K562 (cell line): Measurements from ENCODE around the gene AIG1. TPM values are rescaled to one million over a fixed set of nuclear protein-coding genes. Genes with fewer than 3 reads are reported as not detected.

Experiments
- ATAC-seq: fragments of 200-7000 bp; cut with Tn5 transposase; 3 replicates; pipeline ENCODE4 v1.9.1; 2020; ENCODE audit warnings: moderate library complexity
- BruUV-seq: library from RNA; stranded (reverse); fragments of 400-500 nt; replicated peaks from 2 replicates; lab custom pipeline; 2021; lab: Mats Ljungman, UMichigan
- CTCF ChIA-PET: fragments of 300-600 bp; formaldehyde crosslinking; extraction: SDS; loops from one replicate; lab custom pipeline; 2021; ENCODE audit warnings: low intra/inter-chr PET ratio; lab: Yijun Ruan, JAX
- POLR2A ChIA-PET: fragments of 300-600, 350-650 bp; sonication (Branson Sonifier 250); formaldehyde crosslinking; extraction: SDS; loops from one replicate; lab custom pipeline; 2021; ENCODE audit warnings: antibody characterized with exemption, inconsistent platforms; lab: Yijun Ruan, JAX
- DNase-seq, 4 experiments: peaks; one replicate each; pipeline versions ENCODE4 v3.0.0 to v3.0.0-alpha.2; 2011 to 2018; ENCODE audit warnings: low spot score in 3 of 4, mixed read lengths in 3 of 4; ENCODE audit errors: extremely low read depth in 1 of 4
- FAIRE-seq: peaks from 2 replicates; lab custom pipeline; 2011; peaks lifted over from hg19 to GRCh38; lab: Jason Lieb, UNC
- H2AFZ ChIP-seq: 2 replicates; pipeline ENCODE4 v1.6.0; 2011; ENCODE audit warnings: low read depth, low read length, control low read depth, inconsistent platforms
- H3K27ac ChIP-seq: fragments of 200-600 bp; 3 replicates; pipeline ENCODE4 v1.8.0; 2011; ENCODE audit warnings: low read depth, mild to moderate bottlenecking, control low read depth, inconsistent platforms, low read length, moderate library complexity, mixed read lengths; ENCODE audit errors: extremely low read depth
- H3K27me3 ChIP-seq, 2 experiments: fragments of 300-600 bp in 1 of 2; 2 replicates in 1 of 2; 3 replicates in 1 of 2; pipeline versions ENCODE4 v1.6.0 to v1.8.0; 2011; ENCODE audit warnings: inconsistent platforms in 2 of 2, low read length in 2 of 2, mild to moderate bottlenecking in 1 of 2, mixed read lengths in 1 of 2, moderate library complexity in 1 of 2; ENCODE audit not compliant: control insufficient read depth in 2 of 2, insufficient read depth in 2 of 2
- H3K36me3 ChIP-seq: fragments of 300-600 bp; 3 replicates; pipeline ENCODE4 v1.8.0; 2011; ENCODE audit warnings: mild to moderate bottlenecking, low read length, inconsistent platforms; ENCODE audit not compliant: control insufficient read depth, insufficient read depth
- H3K4me1 ChIP-seq, 2 experiments: fragments of 200-600 bp in 1 of 2; replicated peaks in 1 of 2; 2 replicates in 1 of 2; 3 replicates in 1 of 2; pipeline versions ENCODE4 v1.5.1 to v1.8.0; 2011; ENCODE audit warnings: inconsistent platforms in 2 of 2, low read length in 2 of 2, mild to moderate bottlenecking in 1 of 2, mixed read lengths in 1 of 2, moderate library complexity in 1 of 2; ENCODE audit not compliant: control insufficient read depth in 2 of 2, insufficient read depth in 2 of 2
- H3K4me2 ChIP-seq: 2 replicates; pipeline ENCODE4 v1.6.1; 2011; ENCODE audit warnings: low read length, control low read depth, inconsistent platforms, mixed read lengths; ENCODE audit not compliant: insufficient read depth
- H3K4me3 ChIP-seq: fragments of 200-600 bp; sonication (generic), shearing (Covaris generic); 2 replicates; pipeline ENCODE4 v1.5.1; 2016; ENCODE audit warnings: control low read depth, inconsistent platforms
- H3K79me2 ChIP-seq: fragments of 200-600 bp; 3 replicates; pipeline ENCODE4 v1.8.0; 2011; ENCODE audit warnings: low read length, inconsistent platforms; ENCODE audit not compliant: control insufficient read depth, insufficient read depth
- H3K9ac ChIP-seq, 2 experiments: 2 replicates each; pipeline versions ENCODE4 v1.6.0 to v1.6.1; 2011; ENCODE audit warnings: low read depth in 2 of 2, low read length in 2 of 2, control low read depth in 1 of 2, inconsistent platforms in 1 of 2, mild to moderate bottlenecking in 1 of 2, mixed read lengths in 1 of 2; ENCODE audit not compliant: insufficient read depth in 1 of 2
- H3K9me1 ChIP-seq: one replicate; pipeline ENCODE4 v1.6.0; 2011; ENCODE audit warnings: inconsistent platforms, mild to moderate bottlenecking, low read length, moderate library complexity; ENCODE audit not compliant: control insufficient read depth, insufficient read depth
- H3K9me3 ChIP-seq: replicated peaks from 2 replicates; pipeline ENCODE4 v1.5.1; 2011; ENCODE audit warnings: low read depth, low read length, inconsistent platforms; ENCODE audit not compliant: control insufficient read depth, insufficient read depth
- H4K20me1 ChIP-seq: replicated peaks from 2 replicates; pipeline ENCODE4 v1.6.1; 2011; ENCODE audit warnings: low read length, inconsistent platforms, mixed read lengths; ENCODE audit not compliant: control insufficient read depth, insufficient read depth
- ERF ChIP-seq: fragments of 450-650 bp; formaldehyde crosslinking; IDR thresholded peaks from 2 replicates; pipeline ENCODE4 v1.4.0; 2020; ENCODE audit warnings: mild to moderate bottlenecking, mixed read lengths
- MEIS2 ChIP-seq: fragments of 450-650 bp; IDR thresholded peaks from 2 replicates; pipeline ENCODE4 v1.6.1; 2014; ENCODE audit warnings: mild to moderate bottlenecking; ENCODE audit not compliant: partially characterized antibody
- MYC ChIP-seq, 2 experiments: fragments of 250-450 bp in 1 of 2; sonication (Bioruptor Pico) in 1 of 2; IDR thresholded peaks; 2 replicates each; pipeline versions ENCODE4 v1.5.1 to v1.6.1; 2012 to 2021; ENCODE audit warnings: low read depth in 2 of 2, borderline replicate concordance in 1 of 2, improper control_type of control experiment in 1 of 2, low read length in 1 of 2, mild to moderate bottlenecking in 1 of 2, moderate library complexity in 1 of 2
- NCOR1 ChIP-seq: fragments of 450-650 bp; IDR thresholded peaks from 2 replicates; pipeline ENCODE4 v1.6.1; 2016; ENCODE audit warnings: mild to moderate bottlenecking, moderate library complexity
- PHB ChIP-seq: fragments of 250-450 bp; sonication (Bioruptor Pico); IDR thresholded peaks from 2 replicates; pipeline ENCODE4 v1.5.0; 2021
- WGBS: fragments of 100-300 bp; shearing (Covaris generic); methylation state at CpG from one replicate; pipeline ENCODE4 v1.1.6; 2016; ENCODE audit warnings: low coverage, mixed read lengths; ENCODE audit not compliant: insufficient coverage; ENCODE audit errors: missing lambda C conversion rate; 5-methylcytosine and 5-hydroxymethylcytosine counted together
- in situ Hi-C: fragments of 300-500 bp; cut with MboI; formaldehyde crosslinking; loops from 4 replicates; pipeline ENCODE4 v1.15.0; 2018; ENCODE audit warnings: inconsistent platforms, mixed read lengths
- intact Hi-C: fragments of 100-400 bp; cut with micrococcal nuclease; formaldehyde crosslinking; loops from 2 replicates; pipeline ENCODE4 v1.14.2; 2022
- polyA plus RNA-seq, 8 experiments: library from polyadenylated mRNA; depleted of rRNA in 4 of 8; stranded (reverse) in 5 of 8; unstranded in 3 of 8; fragments of >200 nt; fragmentation: Nextera tagmentation in 2 of 8; fragmentation: Illumina TruSeq in 1 of 8; extraction: Ambion mirVana in 2 of 8; extraction: Trizol in 1 of 8; gene quantifications; 2 replicates each; pipeline versions ENCODE4 v1.2.1 to v1.2.3, GENCODE V29; 2011 to 2014; ENCODE audit warnings: inconsistent platforms in 1 of 8, missing spikeins in 1 of 8
- total RNA-seq, 7 experiments: library from RNA; depleted of rRNA in 6 of 7; stranded (reverse); fragments of >200 nt in 6 of 7; fragmentation: Illumina TruSeq in 2 of 7; extraction: Trizol in 2 of 7; gene quantifications; 2 replicates each; pipeline versions ENCODE4 v1.2.1 to v1.2.3, GENCODE V29; 2011 to 2021; ENCODE audit warnings: low replicate concordance in 1 of 7
- TF ChIP-seq, protein P1 (sequence below): sonication (generic); formaldehyde crosslinking; IDR thresholded peaks from 2 replicates; pipeline ENCODE4 v1.8.0; 2023; ENCODE audit warnings: missing genetic modification reagents, mild to moderate bottlenecking, borderline replicate concordance
- TF ChIP-seq, protein P2 (sequence below): fragments of 250-450 bp; sonication (Bioruptor Pico); IDR thresholded peaks from 2 replicates; pipeline ENCODE4 v1.4.0; 2020; ENCODE audit warnings: mild to moderate bottlenecking, moderate library complexity
- TF ChIP-seq, protein P3 (sequence below): sonication (generic); formaldehyde crosslinking; IDR thresholded peaks from 2 replicates; pipeline ENCODE4 v1.4.0; 2020; ENCODE audit warnings: mild to moderate bottlenecking, missing genetic modification reagents
- TF ChIP-seq, protein P4 (sequence below): fragments of 250-450 bp; sonication (Bioruptor Pico); IDR thresholded peaks from 2 replicates; pipeline ENCODE4 v1.5.1; 2021; ENCODE audit warnings: mild to moderate bottlenecking

AIG1 gene
- total and polyA plus RNA-seq, 9 of the 15 experiments (the other 6 are each of a cell fraction or from before 2014, with no cell fraction given): 74.8 to 333 (median 127) TPM

DNA sequence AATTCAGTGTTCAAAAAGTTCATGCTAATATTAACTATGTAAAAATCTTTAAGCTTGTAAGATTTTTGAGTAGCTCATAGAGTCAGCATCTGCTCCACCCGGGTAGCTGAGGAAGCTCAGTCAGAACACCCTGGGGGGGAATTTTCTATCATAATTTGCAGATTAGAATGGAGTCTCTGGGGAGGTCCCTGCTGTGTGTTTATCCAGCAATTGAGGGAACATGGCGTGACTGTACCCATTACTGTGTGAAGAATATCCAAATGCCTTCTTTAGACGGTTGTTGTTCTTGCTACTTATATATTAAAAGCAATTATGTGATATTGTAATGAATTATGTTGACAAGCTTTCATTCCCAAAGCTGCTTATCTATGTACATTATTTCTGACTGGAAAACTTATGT, 64.8 kb downstream of the AIG1 start:
- intact Hi-C loops: no loop called here
- Histone ChIP-seq H3K36me3 (peaks cover 4% of the 10 kb centered on the region; the same call in 2 of the 3 replicates), H3K9me1 (no peaks in the 10 kb centered on the region), H3K4me1 (peaks cover 0 to 3% of the 10 kb centered on the region in 2 experiments; a peak in 1 of 5 replicates), H3K4me3 (no peak overlapping the region), H3K79me2 (no peaks in the 10 kb centered on the region), H3K27me3 (no peaks in the 10 kb centered on the region), H3K27ac (no peak overlapping the region), H2AFZ (no peak overlapping the region), H3K4me2 (no peak overlapping the region), H3K9me3 (0 out of 2 replicates have a peak, but pooled peaks cover 1% of the 10 kb centered on the region), H4K20me1 (no peaks in the 10 kb centered on the region), H3K9ac (no peak overlapping the region)
- CTCF ChIA-PET: no interaction called here
- WGBS: 30% methylated on average over 3 of the region's 3 CpGs
- no peak for FAIRE-seq
- in situ Hi-C loops: no loop called here
- POLR2A ChIA-PET: interaction anchor here (0.6 kb wide), 1 partner anchor 102 kb away, joined by 3 read pairs; no protein-coding TSS in a partner anchor
- BruUV-seq: no TSS peak
- DNase-seq: no peak
- no peak for ATAC-seq
- no peak for TF ChIP-seq NCOR1
- TF ChIP-seq, protein P1, sequence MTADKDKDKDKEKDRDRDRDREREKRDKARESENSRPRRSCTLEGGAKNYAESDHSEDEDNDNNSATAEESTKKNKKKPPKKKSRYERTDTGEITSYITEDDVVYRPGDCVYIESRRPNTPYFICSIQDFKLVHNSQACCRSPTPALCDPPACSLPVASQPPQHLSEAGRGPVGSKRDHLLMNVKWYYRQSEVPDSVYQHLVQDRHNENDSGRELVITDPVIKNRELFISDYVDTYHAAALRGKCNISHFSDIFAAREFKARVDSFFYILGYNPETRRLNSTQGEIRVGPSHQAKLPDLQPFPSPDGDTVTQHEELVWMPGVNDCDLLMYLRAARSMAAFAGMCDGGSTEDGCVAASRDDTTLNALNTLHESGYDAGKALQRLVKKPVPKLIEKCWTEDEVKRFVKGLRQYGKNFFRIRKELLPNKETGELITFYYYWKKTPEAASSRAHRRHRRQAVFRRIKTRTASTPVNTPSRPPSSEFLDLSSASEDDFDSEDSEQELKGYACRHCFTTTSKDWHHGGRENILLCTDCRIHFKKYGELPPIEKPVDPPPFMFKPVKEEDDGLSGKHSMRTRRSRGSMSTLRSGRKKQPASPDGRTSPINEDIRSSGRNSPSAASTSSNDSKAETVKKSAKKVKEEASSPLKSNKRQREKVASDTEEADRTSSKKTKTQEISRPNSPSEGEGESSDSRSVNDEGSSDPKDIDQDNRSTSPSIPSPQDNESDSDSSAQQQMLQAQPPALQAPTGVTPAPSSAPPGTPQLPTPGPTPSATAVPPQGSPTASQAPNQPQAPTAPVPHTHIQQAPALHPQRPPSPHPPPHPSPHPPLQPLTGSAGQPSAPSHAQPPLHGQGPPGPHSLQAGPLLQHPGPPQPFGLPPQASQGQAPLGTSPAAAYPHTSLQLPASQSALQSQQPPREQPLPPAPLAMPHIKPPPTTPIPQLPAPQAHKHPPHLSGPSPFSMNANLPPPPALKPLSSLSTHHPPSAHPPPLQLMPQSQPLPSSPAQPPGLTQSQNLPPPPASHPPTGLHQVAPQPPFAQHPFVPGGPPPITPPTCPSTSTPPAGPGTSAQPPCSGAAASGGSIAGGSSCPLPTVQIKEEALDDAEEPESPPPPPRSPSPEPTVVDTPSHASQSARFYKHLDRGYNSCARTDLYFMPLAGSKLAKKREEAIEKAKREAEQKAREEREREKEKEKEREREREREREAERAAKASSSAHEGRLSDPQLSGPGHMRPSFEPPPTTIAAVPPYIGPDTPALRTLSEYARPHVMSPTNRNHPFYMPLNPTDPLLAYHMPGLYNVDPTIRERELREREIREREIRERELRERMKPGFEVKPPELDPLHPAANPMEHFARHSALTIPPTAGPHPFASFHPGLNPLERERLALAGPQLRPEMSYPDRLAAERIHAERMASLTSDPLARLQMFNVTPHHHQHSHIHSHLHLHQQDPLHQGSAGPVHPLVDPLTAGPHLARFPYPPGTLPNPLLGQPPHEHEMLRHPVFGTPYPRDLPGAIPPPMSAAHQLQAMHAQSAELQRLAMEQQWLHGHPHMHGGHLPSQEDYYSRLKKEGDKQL (CRISPR knock-in tag): no peak
- no peak for TF ChIP-seq MEIS2
- TF ChIP-seq, protein P2, sequence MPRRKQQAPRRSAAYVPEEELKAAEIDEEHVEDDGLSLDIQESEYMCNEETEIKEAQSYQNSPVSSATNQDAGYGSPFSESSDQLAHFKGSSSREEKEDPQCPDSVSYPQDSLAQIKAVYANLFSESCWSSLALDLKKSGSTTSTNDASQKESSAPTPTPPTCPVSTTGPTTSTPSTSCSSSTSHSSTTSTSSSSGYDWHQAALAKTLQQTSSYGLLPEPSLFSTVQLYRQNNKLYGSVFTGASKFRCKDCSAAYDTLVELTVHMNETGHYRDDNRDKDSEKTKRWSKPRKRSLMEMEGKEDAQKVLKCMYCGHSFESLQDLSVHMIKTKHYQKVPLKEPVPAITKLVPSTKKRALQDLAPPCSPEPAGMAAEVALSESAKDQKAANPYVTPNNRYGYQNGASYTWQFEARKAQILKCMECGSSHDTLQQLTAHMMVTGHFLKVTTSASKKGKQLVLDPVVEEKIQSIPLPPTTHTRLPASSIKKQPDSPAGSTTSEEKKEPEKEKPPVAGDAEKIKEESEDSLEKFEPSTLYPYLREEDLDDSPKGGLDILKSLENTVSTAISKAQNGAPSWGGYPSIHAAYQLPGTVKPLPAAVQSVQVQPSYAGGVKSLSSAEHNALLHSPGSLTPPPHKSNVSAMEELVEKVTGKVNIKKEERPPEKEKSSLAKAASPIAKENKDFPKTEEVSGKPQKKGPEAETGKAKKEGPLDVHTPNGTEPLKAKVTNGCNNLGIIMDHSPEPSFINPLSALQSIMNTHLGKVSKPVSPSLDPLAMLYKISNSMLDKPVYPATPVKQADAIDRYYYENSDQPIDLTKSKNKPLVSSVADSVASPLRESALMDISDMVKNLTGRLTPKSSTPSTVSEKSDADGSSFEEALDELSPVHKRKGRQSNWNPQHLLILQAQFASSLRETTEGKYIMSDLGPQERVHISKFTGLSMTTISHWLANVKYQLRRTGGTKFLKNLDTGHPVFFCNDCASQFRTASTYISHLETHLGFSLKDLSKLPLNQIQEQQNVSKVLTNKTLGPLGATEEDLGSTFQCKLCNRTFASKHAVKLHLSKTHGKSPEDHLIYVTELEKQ (CRISPR knock-in tag): no peak
- TF ChIP-seq, protein P3, sequence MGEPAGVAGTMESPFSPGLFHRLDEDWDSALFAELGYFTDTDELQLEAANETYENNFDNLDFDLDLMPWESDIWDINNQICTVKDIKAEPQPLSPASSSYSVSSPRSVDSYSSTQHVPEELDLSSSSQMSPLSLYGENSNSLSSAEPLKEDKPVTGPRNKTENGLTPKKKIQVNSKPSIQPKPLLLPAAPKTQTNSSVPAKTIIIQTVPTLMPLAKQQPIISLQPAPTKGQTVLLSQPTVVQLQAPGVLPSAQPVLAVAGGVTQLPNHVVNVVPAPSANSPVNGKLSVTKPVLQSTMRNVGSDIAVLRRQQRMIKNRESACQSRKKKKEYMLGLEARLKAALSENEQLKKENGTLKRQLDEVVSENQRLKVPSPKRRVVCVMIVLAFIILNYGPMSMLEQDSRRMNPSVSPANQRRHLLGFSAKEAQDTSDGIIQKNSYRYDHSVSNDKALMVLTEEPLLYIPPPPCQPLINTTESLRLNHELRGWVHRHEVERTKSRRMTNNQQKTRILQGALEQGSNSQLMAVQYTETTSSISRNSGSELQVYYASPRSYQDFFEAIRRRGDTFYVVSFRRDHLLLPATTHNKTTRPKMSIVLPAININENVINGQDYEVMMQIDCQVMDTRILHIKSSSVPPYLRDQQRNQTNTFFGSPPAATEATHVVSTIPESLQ: no peak
- TF ChIP-seq ERF (CRISPR knock-in tag): no peak
- TF ChIP-seq, protein P4, sequence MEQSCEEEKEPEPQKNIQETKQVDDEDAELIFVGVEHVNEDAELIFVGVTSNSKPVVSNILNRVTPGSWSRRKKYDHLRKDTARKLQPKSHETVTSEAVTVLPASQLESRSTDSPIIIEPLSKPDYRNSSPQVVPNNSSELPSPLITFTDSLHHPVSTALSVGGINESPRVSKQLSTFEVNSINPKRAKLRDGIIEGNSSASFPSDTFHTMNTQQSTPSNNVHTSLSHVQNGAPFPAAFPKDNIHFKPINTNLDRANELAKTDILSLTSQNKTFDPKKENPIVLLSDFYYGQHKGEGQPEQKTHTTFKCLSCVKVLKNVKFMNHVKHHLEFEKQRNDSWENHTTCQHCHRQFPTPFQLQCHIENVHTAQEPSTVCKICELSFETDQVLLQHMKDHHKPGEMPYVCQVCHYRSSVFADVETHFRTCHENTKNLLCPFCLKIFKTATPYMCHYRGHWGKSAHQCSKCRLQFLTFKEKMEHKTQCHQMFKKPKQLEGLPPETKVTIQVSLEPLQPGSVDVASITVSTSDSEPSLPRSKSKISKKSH (CRISPR knock-in tag): no peak
- no peak for TF ChIP-seq MYC (IDR thresholded peaks at IDR 0.05; ENCODE audit: low read depth, low read length)
- no peak for TF ChIP-seq MYC (CRISPR knock-in tag; IDR thresholded peaks at IDR 0.05; ENCODE audit: borderline replicate concordance, low read depth)
- TF ChIP-seq PHB (CRISPR knock-in tag): no peak
